ENCODE measurements around the gene AKR1E2.
A peak's percentile ranks its signal among the peaks of the same experiment; 100 is the strongest.

Gene AKR1E2

GRCh38 chr10:4851176-4851575 lies 25.2 kb downstream of the AKR1E2 start:
- Histone ChIP-seq H3K4me3 (ENCODE audit: low read depth, low read length) (no peak overlapping the region), H3K4me1 (ENCODE audit: control insufficient read depth, insufficient read depth, low read length) (no peaks in the 10 kb centered on the region), H3K27ac (ENCODE audit: extremely low read depth, low read depth, low read length) (no peak overlapping the region), H3K36me3 (ENCODE audit: control insufficient read depth in 2 of 2, insufficient read depth in 1 of 2, low read length in 2 of 2) (no peaks in the 10 kb centered on the region), H3K9me3 (ENCODE audit: control insufficient read depth, insufficient read depth, low read depth, low read length) (no peaks in the 10 kb centered on the region)
- ChIA-PET POLR2A (no interaction called here), CTCF (interaction anchor here (0.7 to 7.1 kb wide), 17 partner anchors 16 to 772 kb away, joined by 3 to 93 read pairs (median 7); partner anchors contain the start of genes AKR1C3 and UCN3)
- no peak for TF ChIP-seq ZNF596 (tag by site-specific recombination; IDR thresholded peaks at IDR 0.05)
- TF ChIP-seq ZNF211 (tag by site-specific recombination; IDR thresholded peaks at IDR 0.05; ENCODE audit: low read depth) = no peak
- no peak for TF ChIP-seq ZNF16 (tag by site-specific recombination; IDR thresholded peaks at IDR 0.05; ENCODE audit: low read depth)
- TF ChIP-seq ZNF140 (tag by site-specific recombination; IDR thresholded peaks at IDR 0.05) = no peak
- TF ChIP-seq ZFHX2 (tag by site-specific recombination; conservative IDR thresholded peaks at IDR 0.05) = no peak
- TF ChIP-seq ZNF202 (tag by site-specific recombination; IDR thresholded peaks at IDR 0.05; ENCODE audit: borderline replicate concordance) = no peak
- no peak for TF ChIP-seq ZBTB48 (tag by site-specific recombination; IDR thresholded peaks at IDR 0.05)
- TF ChIP-seq ZFP3 (tag by site-specific recombination; IDR thresholded peaks at IDR 0.05; ENCODE audit: low read depth) = no peak
- no peak for TF ChIP-seq ZNF280D (tag by site-specific recombination; IDR thresholded peaks at IDR 0.05)
- no peak for TF ChIP-seq KLF1 (tag by site-specific recombination; IDR thresholded peaks at IDR 0.05)
- no peak for TF ChIP-seq RBAK (tag by site-specific recombination; IDR thresholded peaks at IDR 0.05)

GRCh38 chr10:4851846-4852245 lies 25.8 kb downstream of the AKR1E2 start:
- TF ChIP-seq ZNF561 (tag by site-specific recombination; IDR thresholded peaks at IDR 0.05; ENCODE audit: borderline replicate concordance) (no peak), ZNF157 (tag by site-specific recombination; IDR thresholded peaks at IDR 0.05) (no peak), SP3 (tag by site-specific recombination; IDR thresholded peaks at IDR 0.05) (no peak), ZNF112 (tag by site-specific recombination; IDR thresholded peaks at IDR 0.05) (no peak)
- H3K4me3 ChIP-seq (ENCODE audit: low read depth, low read length) = no peak overlapping the region
- POLR2A ChIA-PET = no interaction called here
- CTCF ChIA-PET = interaction anchor here (0.6 to 7.1 kb wide), 12 partner anchors 16 to 772 kb away, joined by 3 to 93 read pairs (median 4); partner anchors contain the start of gene AKR1C3
- no peak overlapping the region for H3K27ac ChIP-seq (ENCODE audit: extremely low read depth, low read depth, low read length)
- no peaks in the 10 kb centered on the region for H3K9me3 ChIP-seq (ENCODE audit: control insufficient read depth, insufficient read depth, low read depth, low read length)
- H3K4me1 ChIP-seq (ENCODE audit: control insufficient read depth, insufficient read depth, low read length) = no peaks in the 10 kb centered on the region
- H3K36me3 ChIP-seq (ENCODE audit: control insufficient read depth in 2 of 2, insufficient read depth in 1 of 2, low read length in 2 of 2) = no peaks in the 10 kb centered on the region

GRCh38 chr10:4865945-4866661 lies 40.1 kb downstream of the AKR1E2 start:
- H3K36me3 ChIP-seq (ENCODE audit: control insufficient read depth in 2 of 2, insufficient read depth in 1 of 2, low read length in 2 of 2) = no peaks in the 10 kb centered on the region
- no peaks in the 10 kb centered on the region for H3K4me1 ChIP-seq (ENCODE audit: control insufficient read depth, insufficient read depth, low read length)
- ChIA-PET CTCF (no interaction called here), POLR2A (no interaction called here)
- H3K27ac ChIP-seq (ENCODE audit: extremely low read depth, low read depth, low read length) = no peak overlapping the region
- no peak overlapping the region for H3K4me3 ChIP-seq (ENCODE audit: low read depth, low read length)
- H3K9me3 ChIP-seq (ENCODE audit: control insufficient read depth, insufficient read depth, low read depth, low read length) = no peaks in the 10 kb centered on the region
- TF ChIP-seq ZNF837 (tag by site-specific recombination; IDR thresholded peaks at IDR 0.05) = no peak
- TF ChIP-seq SETDB1 (IDR thresholded peaks at IDR 0.05; ENCODE audit: insufficient read length, low read length) = peak; percentile 98
- TF ChIP-seq PRDM2 (tag by site-specific recombination; IDR thresholded peaks at IDR 0.05; ENCODE audit: borderline replicate concordance) = no peak
- 0 out of 2 replicates have a peak, but pooled peaks have one; percentile 74 for TF ChIP-seq TRIM28 (IDR thresholded peaks at IDR 0.05; ENCODE audit: borderline replicate concordance, low read length)
- no peak for TF ChIP-seq PATZ1 (tag by site-specific recombination; IDR thresholded peaks at IDR 0.05)
- no peak for TF ChIP-seq ZNF514 (tag by site-specific recombination; IDR thresholded peaks at IDR 0.05)

Measured in HEK293 (cell line).